ENCODE measurements around the gene TEX38. TPM values are rescaled to one million over a fixed set of nuclear protein-coding genes. Genes with fewer than 3 reads are reported as not detected.
"Not testable (repeated sequence)": the region's sequence is repeated elsewhere in the genome, so short reads cannot be mapped to it uniquely, and the experiment has no call there.

TEX38 gene
- total RNA-seq, 1 donor from 2014 or later, result not detected

- TF ChIP-seq CTCF (conservative IDR thresholded peaks at IDR 0.05; ENCODE audit: low read depth, low read length), result no peak
- DNase-seq (ENCODE audit: low read depth), result no peak
- H3K4me3 ChIP-seq (ENCODE audit: low read depth, low read length), result no peak overlapping the region
Observed at GRCh38 chr1:46654012-46654411, 17.6 kb upstream of the TEX38 start.

GRCh38 chr1:46654698-46655097 is 17.0 kb upstream of the TEX38 start:
- DNase-seq (ENCODE audit: low read depth); H3K4me3 ChIP-seq (ENCODE audit: low read depth, low read length): not testable (repeated sequence)

GRCh38 chr1:46655848-46656247 is 15.8 kb upstream of the TEX38 start:
- H3K4me3 ChIP-seq (ENCODE audit: low read depth, low read length), result no peak overlapping the region
- DNase-seq (ENCODE audit: low read depth), result no peak
- no peak for TF ChIP-seq CTCF (conservative IDR thresholded peaks at IDR 0.05; ENCODE audit: low read depth, low read length)

- no peak for TF ChIP-seq CTCF (conservative IDR thresholded peaks at IDR 0.05; ENCODE audit: low read depth, low read length)
- no peak for DNase-seq (ENCODE audit: low read depth)
- H3K4me3 ChIP-seq (ENCODE audit: low read depth, low read length), result no peak overlapping the region
Observed at GRCh38 chr1:46656643-46657042, 15.0 kb upstream of the TEX38 start.

- no peak for TF ChIP-seq CTCF (conservative IDR thresholded peaks at IDR 0.05; ENCODE audit: low read depth, low read length)
- H3K4me3 ChIP-seq (ENCODE audit: low read depth, low read length), result no peak overlapping the region
- no peak for DNase-seq (ENCODE audit: low read depth)
Observed at GRCh38 chr1:46657775-46658174, 13.9 kb upstream of the TEX38 start.

- DNase-seq (ENCODE audit: low read depth), result no peak
- no peak for TF ChIP-seq CTCF (conservative IDR thresholded peaks at IDR 0.05; ENCODE audit: low read depth, low read length)
Observed at GRCh38 chr1:46659307-46659870, 12.3 kb upstream of the TEX38 start.

GRCh38 chr1:46660116-46660515 is 11.5 kb upstream of the TEX38 start:
- not testable (repeated sequence) for DNase-seq (ENCODE audit: low read depth); H3K4me3 ChIP-seq (ENCODE audit: low read depth, low read length)

More at GRCh38 chr1:46659307-46659870, 12.3 kb upstream of the TEX38 start:
- no peak overlapping the region for H3K4me3 ChIP-seq (ENCODE audit: low read depth, low read length)

- not testable (repeated sequence) for DNase-seq (ENCODE audit: low read depth); H3K4me3 ChIP-seq (ENCODE audit: low read depth, low read length)
Observed at GRCh38 chr1:46662919-46663318, 8.7 kb upstream of the TEX38 start.

GRCh38 chr1:46665983-46666382 is 5.7 kb upstream of the TEX38 start:
- no peak for DNase-seq (ENCODE audit: low read depth)
- H3K4me3 ChIP-seq (ENCODE audit: low read depth, low read length), result no peak overlapping the region
- no peak for TF ChIP-seq CTCF (conservative IDR thresholded peaks at IDR 0.05; ENCODE audit: low read depth, low read length)

Data from epithelial cell of proximal tubule (primary cell).